ENCODE data around the gene C22orf31.

The C22orf31 gene

GRCh38 chr22:29029202-29030000, 32.2 kb downstream of the C22orf31 start:
- no peak for DNase-seq (ENCODE audit: low read depth in 3 of 3, low spot score in 1 of 3)

GRCh38 chr22:29028468-29028867, 33.2 kb downstream of the C22orf31 start:
- DNase-seq (ENCODE audit: low read depth in 3 of 3, low spot score in 1 of 3) = no peak

- DNase-seq (ENCODE audit: low read depth in 3 of 3, low spot score in 1 of 3) = no peak
These were observed 35.1 kb downstream of the C22orf31 start for GRCh38 chr22:29026579-29026978.

GRCh38 chr22:29023172-29023796, 38.3 kb downstream of the C22orf31 start:
- no peak for DNase-seq (ENCODE audit: low read depth in 3 of 3, low spot score in 1 of 3)

GRCh38 chr22:29022101-29022817, 39.4 kb downstream of the C22orf31 start:
- no peak for DNase-seq (ENCODE audit: low read depth in 3 of 3, low spot score in 1 of 3)

- no peak for DNase-seq (ENCODE audit: low read depth in 3 of 3, low spot score in 1 of 3)
These were observed 43.1 kb downstream of the C22orf31 start for GRCh38 chr22:29018293-29019189.

GRCh38 chr22:29016067-29016938, 45.3 kb downstream of the C22orf31 start:
- no peak for DNase-seq (ENCODE audit: low read depth in 3 of 3, low spot score in 1 of 3)

GRCh38 chr22:29014773-29015172, 46.9 kb downstream of the C22orf31 start:
- no peak for DNase-seq (ENCODE audit: low read depth in 3 of 3, low spot score in 1 of 3)

GRCh38 chr22:29014293-29014692, 47.3 kb downstream of the C22orf31 start:
- DNase-seq (ENCODE audit: low read depth in 3 of 3, low spot score in 1 of 3) = no peak

- DNase-seq (ENCODE audit: low read depth in 3 of 3, low spot score in 1 of 3) = no peak
These were observed 48.7 kb downstream of the C22orf31 start for GRCh38 chr22:29012952-29013351.

GRCh38 chr22:29012101-29012433, 49.6 kb downstream of the C22orf31 start:
- DNase-seq (ENCODE audit: low read depth in 3 of 3, low spot score in 1 of 3) = no peak

- no peak for DNase-seq (ENCODE audit: low read depth in 3 of 3, low spot score in 1 of 3)
These were observed 50.2 kb downstream of the C22orf31 start for GRCh38 chr22:29011240-29012100.

GRCh38 chr22:29009148-29009547, 52.5 kb downstream of the C22orf31 start:
- DNase-seq (ENCODE audit: low read depth in 3 of 3, low spot score in 1 of 3) = no peak

All from stimulated activated CD4-positive, alpha-beta T cell treated with anti-CD3 and anti-CD28 coated beads, TNF-alpha, amount 100 ng/mL, for 1 hour (primary cell).